Endothelial cell of umbilical vein (primary cell): ENCODE data around the gene SLC22A23. TPM values are rescaled to one million over a fixed set of nuclear protein-coding genes. Genes with fewer than 3 reads are reported as not detected.

ENCODE experiments used
- BruUV-seq: library from RNA; stranded (reverse); fragments of 400-500 nt; replicated peaks from 2 replicates; lab custom pipeline; 2021; lab: Mats Ljungman, UMichigan
- CTCF ChIA-PET: fragments of 300-600, 350-600 bp; sonication (Branson Sonifier 250); formaldehyde crosslinking; loops from one replicate; lab custom pipeline; 2021; ENCODE audit warnings: antibody characterized with exemption, inconsistent platforms; lab: Charles Lee
- POLR2A ChIA-PET: fragments of 300-600, 350-600 bp; sonication (Branson Sonifier 250); formaldehyde crosslinking; loops from one replicate; lab custom pipeline; 2021; ENCODE audit warnings: antibody characterized with exemption, inconsistent platforms; lab: Charles Lee
- DNase-seq: peaks from one replicate; pipeline ENCODE4 v3.0.0-alpha.2; 2011; ENCODE audit warnings: low read depth, low spot score
- FAIRE-seq: peaks from 2 replicates; lab custom pipeline; 2011; peaks lifted over from hg19 to GRCh38; lab: Jason Lieb, UNC
- H2AFZ ChIP-seq: 2 replicates; pipeline ENCODE4 v1.6.0; 2012; ENCODE audit warnings: low read depth, low read length, control low read depth, inconsistent platforms
- H3K27ac ChIP-seq: 2 replicates; pipeline ENCODE4 v1.5.1; 2011; ENCODE audit warnings: low read depth, mild to moderate bottlenecking, control low read depth, low read length, moderate library complexity; ENCODE audit not compliant: insufficient read depth
- H3K27me3 ChIP-seq, 2 experiments: 2 replicates each; pipeline versions ENCODE4 v1.6.0 to v1.6.1; 2011; ENCODE audit warnings: low read length in 2 of 2, mixed read lengths in 1 of 2; ENCODE audit not compliant: control insufficient read depth in 2 of 2, insufficient read depth in 2 of 2
- H3K36me3 ChIP-seq, 2 experiments: 2 replicates in 1 of 2; 3 replicates in 1 of 2; pipeline ENCODE4 v1.5.1; 2011; ENCODE audit warnings: low read length in 2 of 2, mild to moderate bottlenecking in 1 of 2, moderate library complexity in 1 of 2; ENCODE audit not compliant: control insufficient read depth in 2 of 2, insufficient read depth in 2 of 2; ENCODE audit errors: extremely low read depth in 1 of 2
- H3K4me1 ChIP-seq: 3 replicates; pipeline ENCODE4 v1.5.1; 2011; ENCODE audit warnings: mild to moderate bottlenecking, low read length; ENCODE audit not compliant: control insufficient read depth, insufficient read depth; ENCODE audit errors: extremely low read depth
- H3K4me2 ChIP-seq: 2 replicates; pipeline ENCODE4 v1.6.1; 2011; ENCODE audit warnings: low read length, control low read depth, mixed read lengths; ENCODE audit not compliant: insufficient read depth
- H3K4me3 ChIP-seq, 3 experiments: fragments of 200-600 bp in 1 of 3; sonication (generic), shearing (Covaris generic) in 1 of 3; replicated peaks in 1 of 3; 2 replicates each; pipeline ENCODE4 v1.5.1; 2011 to 2016; ENCODE audit warnings: control low read depth in 3 of 3, low read length in 3 of 3, mild to moderate bottlenecking in 2 of 3, inconsistent platforms in 1 of 3, low read depth in 1 of 3, moderate library complexity in 1 of 3; ENCODE audit not compliant: insufficient read depth in 1 of 3
- H3K79me2 ChIP-seq: 2 replicates; pipeline ENCODE4 v1.6.0; 2012; ENCODE audit warnings: low read length, inconsistent platforms; ENCODE audit not compliant: control insufficient read depth, insufficient read depth
- H3K9ac ChIP-seq: replicated peaks from 2 replicates; pipeline ENCODE3; 2011; ENCODE audit warnings: low read length, control low read depth; ENCODE audit not compliant: insufficient read depth; ENCODE audit errors: extremely low read depth
- H3K9me1 ChIP-seq: replicated peaks from 3 replicates; pipeline ENCODE4 v1.6.0; 2011; ENCODE audit warnings: mild to moderate bottlenecking, low read length; ENCODE audit not compliant: control insufficient read depth, insufficient read depth; ENCODE audit errors: extremely low read depth
- H3K9me3 ChIP-seq: replicated peaks from 2 replicates; pipeline ENCODE4 v1.5.1; 2012; ENCODE audit warnings: low read length, inconsistent platforms; ENCODE audit not compliant: control insufficient read depth, insufficient read depth
- H4K20me1 ChIP-seq: replicated peaks from 2 replicates; pipeline ENCODE3; 2011; ENCODE audit warnings: mild to moderate bottlenecking, low read length; ENCODE audit not compliant: control insufficient read depth, insufficient read depth; ENCODE audit errors: extremely low read depth
- CTCF ChIP-seq, 2 donors: IDR thresholded peaks; 1 replicate in 1 of 2; 2 replicates in 1 of 2; pipeline ENCODE4 v1.5.1; 2011; ENCODE audit warnings: low read length in 2 of 2, mild to moderate bottlenecking in 2 of 2, moderate library complexity in 2 of 2, control low read depth in 1 of 2, inconsistent platforms in 1 of 2, low read depth in 1 of 2; ENCODE audit not compliant: insufficient read depth in 1 of 2; ENCODE audit errors: extremely low read depth in 1 of 2
- FOS ChIP-seq: IDR thresholded peaks from 2 replicates; pipeline ENCODE4 v1.6.1; 2011; ENCODE audit warnings: mild to moderate bottlenecking, low read length, moderate library complexity, borderline replicate concordance; ENCODE audit not compliant: insufficient read depth
- MYC ChIP-seq: IDR thresholded peaks from one replicate; pipeline ENCODE4 v1.6.1; 2011; ENCODE audit warnings: mild to moderate bottlenecking, low read depth, low read length
- dilution Hi-C: fragments of 300-500 bp; cut with MboI; formaldehyde crosslinking; loops from one replicate; pipeline ENCODE4 v1.15.0; 2019; ENCODE audit warnings: low sequenced_read_pairs; ENCODE audit not compliant: extremely low pct_ligation_motif_present
- intact Hi-C: fragments of 100-400 bp; cut with micrococcal nuclease; formaldehyde crosslinking; loops from one replicate; pipeline ENCODE4 v1.10.0; 2022
- polyA plus RNA-seq, 4 experiments: library from polyadenylated mRNA; depleted of rRNA in 3 of 4; stranded (reverse) in 3 of 4; unstranded in 1 of 4; fragments of >200 nt; gene quantifications; 2 replicates each; pipeline versions ENCODE4 v1.2.1 to v1.2.3, GENCODE V29; 2011 to 2012; ENCODE audit warnings: missing spikeins in 1 of 4
- total RNA-seq: library from RNA; stranded (reverse); gene quantifications from 2 replicates; pipeline ENCODE4 v1.2.3, GENCODE V29; 2021
- TF ChIP-seq, protein P1 (sequence below): IDR thresholded peaks from 2 replicates; pipeline ENCODE4 v1.6.1; 2011; ENCODE audit not compliant: insufficient read depth, insufficient read length

Gene SLC22A23
- total and polyA plus RNA-seq, 2 donors (not counting 3 experiments of a cell fraction or from before 2014, with no cell fraction given), result 4.2 to 14.3 TPM

DNA sequence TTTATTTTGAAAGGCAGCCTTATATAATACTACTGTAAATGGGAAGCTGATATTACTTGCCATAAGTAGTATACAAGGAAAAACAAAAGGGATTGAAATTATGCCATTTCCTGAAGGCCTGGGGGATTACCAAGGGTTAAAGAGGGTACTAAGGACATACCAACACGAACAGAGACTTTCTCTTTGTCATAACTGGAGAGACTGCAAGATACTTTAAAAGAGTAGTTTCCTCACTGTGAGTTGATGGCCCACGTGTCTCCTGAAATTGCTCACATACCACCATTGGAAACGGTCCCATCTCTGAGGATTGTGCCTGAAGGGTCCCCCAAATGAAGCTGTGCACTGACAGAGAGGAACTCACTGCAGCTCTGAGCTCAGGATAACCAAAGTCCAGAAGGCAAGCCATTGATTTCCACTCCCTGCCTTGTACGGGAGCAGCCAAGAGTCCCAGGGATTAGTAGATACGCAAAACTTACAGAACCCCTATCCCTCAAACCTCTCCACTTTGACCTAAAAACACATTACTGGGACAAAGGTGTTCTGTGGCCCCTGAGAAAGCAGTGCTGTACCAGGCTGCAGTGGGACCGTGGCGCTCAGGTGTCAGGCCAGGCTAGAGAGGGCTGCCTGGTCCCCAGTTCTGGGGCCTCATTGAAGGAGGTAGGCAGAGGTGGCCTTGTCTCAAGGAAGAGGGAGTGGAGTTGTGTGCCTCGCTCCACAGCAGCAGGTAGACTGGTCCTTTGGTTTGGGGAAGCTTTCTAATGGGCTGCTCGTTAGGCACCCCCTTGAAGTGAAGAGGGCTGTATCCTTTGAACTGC is 182.9 kb downstream of the SLC22A23 start:
- no peak overlapping the region for H3K9ac ChIP-seq
- H3K9me1 ChIP-seq, result no peaks in the 10 kb centered on the region
- H3K79me2 ChIP-seq, result peaks cover 2% of the 10 kb centered on the region
- dilution Hi-C loops (no loop called here), intact Hi-C loops (no loop called here)
- no peak overlapping the region for H3K27ac ChIP-seq
- no peak overlapping the region for H3K4me3 ChIP-seq
- TF ChIP-seq MYC, result no peak
- no peak for TF ChIP-seq FOS
- TF ChIP-seq, protein P1, sequence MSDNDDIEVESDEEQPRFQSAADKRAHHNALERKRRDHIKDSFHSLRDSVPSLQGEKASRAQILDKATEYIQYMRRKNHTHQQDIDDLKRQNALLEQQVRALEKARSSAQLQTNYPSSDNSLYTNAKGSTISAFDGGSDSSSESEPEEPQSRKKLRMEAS, result no peak
- no peak for TF ChIP-seq CTCF (IDR thresholded peaks at IDR 0.05; ENCODE audit: extremely low read depth in 1 of 2, insufficient read depth in 1 of 2, low read depth in 1 of 2, low read length in 2 of 2)
- peaks cover 3 to 25% of the 10 kb centered on the region in 2 experiments for H3K36me3 ChIP-seq
- no peak overlapping the region for H3K4me2 ChIP-seq
- no peaks in the 10 kb centered on the region for H3K27me3 ChIP-seq
- H2AFZ ChIP-seq, result no peak overlapping the region
- no peaks in the 10 kb centered on the region for H3K9me3 ChIP-seq
- no peak for DNase-seq
- no TSS peak for BruUV-seq
- no peak for FAIRE-seq
- POLR2A ChIA-PET, result no interaction called here
- no peaks in the 10 kb centered on the region for H4K20me1 ChIP-seq
- no peaks in the 10 kb centered on the region for H3K4me1 ChIP-seq
- CTCF ChIA-PET, result interaction anchor here (1.2 to 1.4 kb wide), 2 partner anchors 11 to 458 kb away, joined by 4 to 5 read pairs; no protein-coding TSS in a partner anchor
